Thoracic aorta (tissue), 2 donors: ENCODE data around the gene OXCT1. TPM values are rescaled to one million over a fixed set of nuclear protein-coding genes. Genes with fewer than 3 reads are reported as not detected.
"Not testable (repeated sequence)": the region's sequence is repeated elsewhere in the genome, so short reads cannot be mapped to it uniquely, and the experiment has no call there.

Experiments used
- ATAC-seq: fragments of 150-250 bp; one replicate; pipeline ENCODE4 v1.8.0; 2017; ENCODE audit warnings: low read depth; ENCODE audit not compliant: insufficient number of reproducible peaks, low FRiP score
- DNase-seq: peaks from one replicate; pipeline ENCODE4 v3.0.0-alpha.2; 2020; ENCODE audit warnings: low spot score
- H3K27ac ChIP-seq, 2 donors: fragments of 200-600 bp; sonication (generic); 1 replicate in 1 of 2; 2 replicates in 1 of 2; pipeline ENCODE4 v1.5.1; 2016; ENCODE audit warnings: mild to moderate bottlenecking in 2 of 2, moderate library complexity in 2 of 2
- H3K27me3 ChIP-seq: fragments of 200-600 bp; sonication (generic); replicated peaks from 2 replicates; pipeline ENCODE4 v1.6.0; 2016; ENCODE audit warnings: mild to moderate bottlenecking; ENCODE audit not compliant: insufficient read depth
- H3K36me3 ChIP-seq: fragments of 200-600 bp; sonication (generic); one replicate; pipeline ENCODE4 v1.5.1; 2016
- H3K4me1 ChIP-seq, 2 donors: fragments of 200-600 bp; sonication (generic); 1 replicate in 1 of 2; 2 replicates in 1 of 2; pipeline versions ENCODE4 v1.5.1 to v1.6.0; 2016; ENCODE audit warnings: low read depth in 2 of 2, mild to moderate bottlenecking in 1 of 2; ENCODE audit not compliant: control insufficient read depth in 1 of 2
- H3K4me3 ChIP-seq: fragments of 200-600 bp; sonication (generic); 2 replicates; pipeline ENCODE4 v1.5.1; 2016; ENCODE audit warnings: mild to moderate bottlenecking
- H3K9me3 ChIP-seq: fragments of 200-600 bp; sonication (generic); 2 replicates; pipeline ENCODE4 v1.5.1; 2016
- total RNA-seq, 2 donors: library from RNA; depleted of rRNA; stranded (reverse); fragments of >200 nt; gene quantifications; one replicate each; pipeline versions ENCODE4 v1.1.0 to v1.2.3, GENCODE V29; 2016
- TF ChIP-seq, protein P1 (sequence below): fragments of 200-600 bp; sonication (generic); IDR thresholded peaks from one replicate; pipeline ENCODE4 v1.5.1; 2019; ENCODE audit warnings: antibody characterized with exemption

OXCT1 gene
- total RNA-seq, 2 donors from 2014 or later: 19.6 to 30.6 TPM

DNA sequence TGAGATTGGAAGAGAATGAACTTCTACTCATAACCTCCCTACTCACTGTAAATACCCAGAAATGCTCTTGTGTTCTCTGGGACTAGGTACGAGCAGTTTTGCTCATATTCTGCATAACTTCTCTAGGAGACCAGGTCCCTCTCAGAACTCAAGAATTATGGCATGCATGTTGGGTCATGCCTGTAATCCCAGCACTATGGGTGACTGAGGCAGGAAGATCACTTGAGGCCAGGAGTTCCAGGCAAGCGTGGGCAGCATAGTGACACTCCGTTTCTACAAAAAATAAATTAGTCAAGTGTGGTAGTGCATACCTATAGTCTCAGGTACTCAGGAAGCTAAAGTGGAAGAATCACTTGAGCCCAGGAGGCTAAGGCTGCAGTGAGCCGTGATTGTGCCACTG, 141.9 kb downstream of the OXCT1 start:
- Histone ChIP-seq H3K4me1 (no peaks in the 10 kb centered on the region), H3K4me3 (no peak overlapping the region), H3K27ac (no peak overlapping the region), H3K9me3 (no peaks in the 10 kb centered on the region), H3K27me3 (no peaks in the 10 kb centered on the region), H3K36me3 (no peaks in the 10 kb centered on the region)
- DNase-seq: no peak
- TF ChIP-seq, protein P1, sequence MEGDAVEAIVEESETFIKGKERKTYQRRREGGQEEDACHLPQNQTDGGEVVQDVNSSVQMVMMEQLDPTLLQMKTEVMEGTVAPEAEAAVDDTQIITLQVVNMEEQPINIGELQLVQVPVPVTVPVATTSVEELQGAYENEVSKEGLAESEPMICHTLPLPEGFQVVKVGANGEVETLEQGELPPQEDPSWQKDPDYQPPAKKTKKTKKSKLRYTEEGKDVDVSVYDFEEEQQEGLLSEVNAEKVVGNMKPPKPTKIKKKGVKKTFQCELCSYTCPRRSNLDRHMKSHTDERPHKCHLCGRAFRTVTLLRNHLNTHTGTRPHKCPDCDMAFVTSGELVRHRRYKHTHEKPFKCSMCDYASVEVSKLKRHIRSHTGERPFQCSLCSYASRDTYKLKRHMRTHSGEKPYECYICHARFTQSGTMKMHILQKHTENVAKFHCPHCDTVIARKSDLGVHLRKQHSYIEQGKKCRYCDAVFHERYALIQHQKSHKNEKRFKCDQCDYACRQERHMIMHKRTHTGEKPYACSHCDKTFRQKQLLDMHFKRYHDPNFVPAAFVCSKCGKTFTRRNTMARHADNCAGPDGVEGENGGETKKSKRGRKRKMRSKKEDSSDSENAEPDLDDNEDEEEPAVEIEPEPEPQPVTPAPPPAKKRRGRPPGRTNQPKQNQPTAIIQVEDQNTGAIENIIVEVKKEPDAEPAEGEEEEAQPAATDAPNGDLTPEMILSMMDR: no peak
- no peak for ATAC-seq

GRCh38 chr5:41722359-41722950, 147.8 kb downstream of the OXCT1 start:
- no peak overlapping the region for H3K4me3 ChIP-seq
- no peaks in the 10 kb centered on the region for H3K27me3 ChIP-seq
- no peaks in the 10 kb centered on the region for H3K4me1 ChIP-seq
- H3K36me3 ChIP-seq: no peaks in the 10 kb centered on the region
- H3K27ac ChIP-seq: no peak overlapping the region
- TF ChIP-seq, protein P1: no peak
- no peaks in the 10 kb centered on the region for H3K9me3 ChIP-seq
- DNase-seq: no peak
- ATAC-seq: no peak

GRCh38 chr5:41721516-41721915, 148.7 kb downstream of the OXCT1 start:
- DNase-seq (no peak), ATAC-seq (no peak)
- no peaks in the 10 kb centered on the region for H3K27me3 ChIP-seq
- H3K4me1 ChIP-seq: no peaks in the 10 kb centered on the region
- no peaks in the 10 kb centered on the region for H3K36me3 ChIP-seq
- H3K27ac ChIP-seq: no peak overlapping the region
- no peak overlapping the region for H3K4me3 ChIP-seq
- no peaks in the 10 kb centered on the region for H3K9me3 ChIP-seq
- TF ChIP-seq, protein P1: no peak

- Histone ChIP-seq H3K9me3 (no peaks in the 10 kb centered on the region), H3K27ac (no peak overlapping the region), H3K4me1 (no peaks in the 10 kb centered on the region), H3K4me3 (no peak overlapping the region), H3K36me3 (no peaks in the 10 kb centered on the region), H3K27me3 (no peaks in the 10 kb centered on the region)
- DNase-seq (no peak), ATAC-seq (no peak)
- TF ChIP-seq, protein P1: no peak
These were observed 153.8 kb downstream of the OXCT1 start for GRCh38 chr5:41716382-41716781.

DNA sequence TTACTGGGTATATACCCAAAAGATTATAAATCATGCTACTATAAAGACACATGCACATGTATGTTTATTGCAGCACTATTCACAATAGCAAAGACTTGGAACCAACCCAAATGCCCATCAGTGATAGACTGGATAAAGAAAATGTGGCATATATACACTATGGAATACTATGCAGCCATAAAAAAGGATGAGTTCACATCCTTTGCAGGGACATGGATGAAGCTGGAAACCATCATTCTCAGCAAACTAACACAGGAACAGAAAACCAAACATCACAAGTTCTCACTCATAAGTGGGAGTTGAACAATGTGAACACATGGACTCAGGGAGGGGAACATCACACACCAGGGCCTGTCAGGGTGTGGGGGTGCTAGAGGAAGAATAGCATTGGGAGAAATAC, 155.8 kb downstream of the OXCT1 start:
- not testable (repeated sequence) for H3K36me3 ChIP-seq, H3K9me3 ChIP-seq, H3K4me3 ChIP-seq, H3K4me1 ChIP-seq, DNase-seq, H3K27me3 ChIP-seq, H3K27ac ChIP-seq, ATAC-seq

DNA sequence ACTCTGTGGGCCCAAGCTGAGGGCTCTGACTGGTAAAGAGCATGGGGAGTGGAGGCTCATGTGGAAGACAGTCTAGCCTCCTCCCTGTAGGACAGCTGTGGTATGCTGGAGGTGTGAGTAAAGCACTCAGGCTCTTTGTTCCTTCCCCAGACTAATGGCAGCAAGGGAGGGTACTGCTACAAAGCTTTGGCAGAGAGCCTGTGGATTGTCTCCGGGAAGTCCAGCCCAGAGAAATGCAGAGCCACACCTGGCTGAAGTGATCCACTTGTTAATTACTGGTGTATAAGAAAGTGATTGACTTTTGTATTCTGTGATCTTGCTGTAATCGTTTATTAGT, 161.7 kb downstream of the OXCT1 start:
- ATAC-seq (no peak), DNase-seq (no peak)
- peaks cover 16% of the 10 kb centered on the region for H3K9me3 ChIP-seq
- no peak overlapping the region for H3K27ac ChIP-seq
- no peak overlapping the region for H3K4me3 ChIP-seq
- TF ChIP-seq, protein P1: no peak
- no peaks in the 10 kb centered on the region for H3K27me3 ChIP-seq
- H3K36me3 ChIP-seq: no peaks in the 10 kb centered on the region
- no peaks in the 10 kb centered on the region for H3K4me1 ChIP-seq
